ENCODE data around the gene PRR36.

PRR36 gene

GRCh38 chr19:7853770-7854128 lies 20.4 kb downstream of the PRR36 start:
- Histone ChIP-seq H3K4me1 (ENCODE audit: control insufficient read depth, insufficient read depth, low read length, unreplicated experiment) (no peaks in the 10 kb centered on the region), H2AFZ (ENCODE audit: low read length, unreplicated experiment) (no peak overlapping the region), H3K27me3 (ENCODE audit: insufficient read depth, low read length) (no peaks in the 10 kb centered on the region), H3K79me2 (ENCODE audit: control insufficient read depth, insufficient read depth, low read length, unreplicated experiment) (no peaks in the 10 kb centered on the region), H3K27ac (ENCODE audit: low read depth, low read length) (no peak overlapping the region), H3K36me3 (ENCODE audit: insufficient read depth, low read length) (no peaks in the 10 kb centered on the region), H3K4me3 (ENCODE audit: low read depth, low read length) (no peak overlapping the region)

GRCh38 chr19:7852851-7853769 lies 21.1 kb downstream of the PRR36 start:
- H3K27me3 ChIP-seq (ENCODE audit: insufficient read depth, low read length): no peaks in the 10 kb centered on the region
- no peak overlapping the region for H3K4me3 ChIP-seq (ENCODE audit: low read depth, low read length)
- no peaks in the 10 kb centered on the region for H3K79me2 ChIP-seq (ENCODE audit: control insufficient read depth, insufficient read depth, low read length, unreplicated experiment)
- no peaks in the 10 kb centered on the region for H3K36me3 ChIP-seq (ENCODE audit: insufficient read depth, low read length)
- no peaks in the 10 kb centered on the region for H3K4me1 ChIP-seq (ENCODE audit: control insufficient read depth, insufficient read depth, low read length, unreplicated experiment)
- H2AFZ ChIP-seq (ENCODE audit: low read length, unreplicated experiment): no peak overlapping the region
- H3K27ac ChIP-seq (ENCODE audit: low read depth, low read length): no peak overlapping the region

GRCh38 chr19:7851623-7852500 lies 22.3 kb downstream of the PRR36 start:
- H3K36me3 ChIP-seq (ENCODE audit: insufficient read depth, low read length): no peaks in the 10 kb centered on the region
- no peaks in the 10 kb centered on the region for H3K4me1 ChIP-seq (ENCODE audit: control insufficient read depth, insufficient read depth, low read length, unreplicated experiment)
- H3K27ac ChIP-seq (ENCODE audit: low read depth, low read length): no peak overlapping the region
- H3K27me3 ChIP-seq (ENCODE audit: insufficient read depth, low read length): no peaks in the 10 kb centered on the region
- H3K79me2 ChIP-seq (ENCODE audit: control insufficient read depth, insufficient read depth, low read length, unreplicated experiment): no peaks in the 10 kb centered on the region
- no peak overlapping the region for H3K4me3 ChIP-seq (ENCODE audit: low read depth, low read length)
- no peak overlapping the region for H2AFZ ChIP-seq (ENCODE audit: low read length, unreplicated experiment)

- Histone ChIP-seq H2AFZ (ENCODE audit: low read length, unreplicated experiment) (no peak overlapping the region), H3K27ac (ENCODE audit: low read depth, low read length) (no peak overlapping the region), H3K79me2 (ENCODE audit: control insufficient read depth, insufficient read depth, low read length, unreplicated experiment) (no peaks in the 10 kb centered on the region), H3K27me3 (ENCODE audit: insufficient read depth, low read length) (no peaks in the 10 kb centered on the region), H3K4me1 (ENCODE audit: control insufficient read depth, insufficient read depth, low read length, unreplicated experiment) (no peaks in the 10 kb centered on the region), H3K4me3 (ENCODE audit: low read depth, low read length) (no peak overlapping the region), H3K36me3 (ENCODE audit: insufficient read depth, low read length) (no peaks in the 10 kb centered on the region)
Observed at GRCh38 chr19:7850945-7851622, 23.1 kb downstream of the PRR36 start.

- H3K4me3 ChIP-seq (ENCODE audit: low read depth, low read length): no peak overlapping the region
- no peak overlapping the region for H2AFZ ChIP-seq (ENCODE audit: low read length, unreplicated experiment)
- no peaks in the 10 kb centered on the region for H3K4me1 ChIP-seq (ENCODE audit: control insufficient read depth, insufficient read depth, low read length, unreplicated experiment)
- no peaks in the 10 kb centered on the region for H3K36me3 ChIP-seq (ENCODE audit: insufficient read depth, low read length)
- H3K27me3 ChIP-seq (ENCODE audit: insufficient read depth, low read length): no peaks in the 10 kb centered on the region
- H3K79me2 ChIP-seq (ENCODE audit: control insufficient read depth, insufficient read depth, low read length, unreplicated experiment): no peaks in the 10 kb centered on the region
- H3K27ac ChIP-seq (ENCODE audit: low read depth, low read length): no peak overlapping the region
Observed at GRCh38 chr19:7850000-7850813, 24.0 kb downstream of the PRR36 start.

- no peaks in the 10 kb centered on the region for H3K27me3 ChIP-seq (ENCODE audit: insufficient read depth, low read length)
- no peaks in the 10 kb centered on the region for H3K79me2 ChIP-seq (ENCODE audit: control insufficient read depth, insufficient read depth, low read length, unreplicated experiment)
- H3K4me1 ChIP-seq (ENCODE audit: control insufficient read depth, insufficient read depth, low read length, unreplicated experiment): no peaks in the 10 kb centered on the region
- no peaks in the 10 kb centered on the region for H3K36me3 ChIP-seq (ENCODE audit: insufficient read depth, low read length)
- H3K4me3 ChIP-seq (ENCODE audit: low read depth, low read length): no peak overlapping the region
- no peak overlapping the region for H3K27ac ChIP-seq (ENCODE audit: low read depth, low read length)
- H2AFZ ChIP-seq (ENCODE audit: low read length, unreplicated experiment): no peak overlapping the region
Observed at GRCh38 chr19:7849631-7849999, 24.6 kb downstream of the PRR36 start.

- Histone ChIP-seq H3K4me3 (ENCODE audit: low read depth, low read length) (no peak overlapping the region), H3K4me1 (ENCODE audit: control insufficient read depth, insufficient read depth, low read length, unreplicated experiment) (no peaks in the 10 kb centered on the region), H3K27ac (ENCODE audit: low read depth, low read length) (no peak overlapping the region), H2AFZ (ENCODE audit: low read length, unreplicated experiment) (no peak overlapping the region), H3K36me3 (ENCODE audit: insufficient read depth, low read length) (no peaks in the 10 kb centered on the region), H3K79me2 (ENCODE audit: control insufficient read depth, insufficient read depth, low read length, unreplicated experiment) (no peaks in the 10 kb centered on the region), H3K27me3 (ENCODE audit: insufficient read depth, low read length) (no peaks in the 10 kb centered on the region)
Observed at GRCh38 chr19:7848779-7849457, 25.3 kb downstream of the PRR36 start.

GRCh38 chr19:7847664-7848063 lies 26.5 kb downstream of the PRR36 start:
- Histone ChIP-seq H3K4me3 (ENCODE audit: low read depth, low read length) (no peak overlapping the region), H3K79me2 (ENCODE audit: control insufficient read depth, insufficient read depth, low read length, unreplicated experiment) (no peaks in the 10 kb centered on the region), H3K27me3 (ENCODE audit: insufficient read depth, low read length) (no peaks in the 10 kb centered on the region), H3K27ac (ENCODE audit: low read depth, low read length) (no peak overlapping the region), H3K36me3 (ENCODE audit: insufficient read depth, low read length) (no peaks in the 10 kb centered on the region), H2AFZ (ENCODE audit: low read length, unreplicated experiment) (no peak overlapping the region), H3K4me1 (ENCODE audit: control insufficient read depth, insufficient read depth, low read length, unreplicated experiment) (no peaks in the 10 kb centered on the region)

GRCh38 chr19:7846155-7846646 lies 28.0 kb downstream of the PRR36 start:
- no peaks in the 10 kb centered on the region for H3K27me3 ChIP-seq (ENCODE audit: insufficient read depth, low read length)

More at GRCh38 chr19:7846155-7846646, 28.0 kb downstream of the PRR36 start:
- Histone ChIP-seq H3K36me3 (ENCODE audit: insufficient read depth, low read length) (no peaks in the 10 kb centered on the region), H3K79me2 (ENCODE audit: control insufficient read depth, insufficient read depth, low read length, unreplicated experiment) (no peaks in the 10 kb centered on the region), H3K4me1 (ENCODE audit: control insufficient read depth, insufficient read depth, low read length, unreplicated experiment) (no peaks in the 10 kb centered on the region), H3K4me3 (ENCODE audit: low read depth, low read length) (no peak overlapping the region), H2AFZ (ENCODE audit: low read length, unreplicated experiment) (no peak overlapping the region), H3K27ac (ENCODE audit: low read depth, low read length) (no peak overlapping the region)

Data from ACC112 (cell line).